ENCODE data around the gene KRTAP10-3. TPM values are rescaled to one million over a fixed set of nuclear protein-coding genes. Genes with fewer than 3 reads are reported as not detected.

The KRTAP10-3 gene
- total RNA-seq, 3 donors from 2014 or later (not counting 1 experiment from before 2014, with no cell fraction given), result not detected

GRCh38 chr21:44533121-44533890 is 25.3 kb downstream of the KRTAP10-3 start:
- 91% methylated on average over 37 of the region's 37 CpGs for WGBS (ENCODE audit: insufficient coverage)
- H3K4me3 Mint-ChIP-seq, result no peak overlapping the region
- peaks cover 0 to 5% of the 10 kb centered on the region in 2 donors for H3K4me1 Mint-ChIP-seq
- DNase-seq (no peak), ATAC-seq (no peak)
- no peak overlapping the region for H3K27ac ChIP-seq (ENCODE audit: low read length)
- no peak for TF ChIP-seq CTCF (IDR thresholded peaks at IDR 0.05)
- H3K9me3 ChIP-seq (ENCODE audit: control insufficient read depth, insufficient read depth, low read length), result no peaks in the 10 kb centered on the region
- H3K27me3 ChIP-seq (ENCODE audit: control insufficient read depth, insufficient read depth, low read length), result no peaks in the 10 kb centered on the region
- no peaks in the 10 kb centered on the region for H3K9me3 Mint-ChIP-seq
- peaks cover 0 to 2% of the 10 kb centered on the region in 2 donors for H3K27me3 Mint-ChIP-seq (ENCODE audit: low read depth in 2 of 2)
- no peaks in the 10 kb centered on the region for H3K4me1 ChIP-seq (ENCODE audit: control insufficient read depth, insufficient read depth, low read length)
- no peak overlapping the region for H3K4me3 ChIP-seq (ENCODE audit: low read length)
- no peak overlapping the region for H3K27ac Mint-ChIP-seq
- H3K36me3 ChIP-seq (ENCODE audit: control insufficient read depth, insufficient read depth, low read length), result no peaks in the 10 kb centered on the region
- intact Hi-C loops (cut with micrococcal nuclease), result no loop called here
- no peaks in the 10 kb centered on the region for H3K36me3 Mint-ChIP-seq

DNA sequence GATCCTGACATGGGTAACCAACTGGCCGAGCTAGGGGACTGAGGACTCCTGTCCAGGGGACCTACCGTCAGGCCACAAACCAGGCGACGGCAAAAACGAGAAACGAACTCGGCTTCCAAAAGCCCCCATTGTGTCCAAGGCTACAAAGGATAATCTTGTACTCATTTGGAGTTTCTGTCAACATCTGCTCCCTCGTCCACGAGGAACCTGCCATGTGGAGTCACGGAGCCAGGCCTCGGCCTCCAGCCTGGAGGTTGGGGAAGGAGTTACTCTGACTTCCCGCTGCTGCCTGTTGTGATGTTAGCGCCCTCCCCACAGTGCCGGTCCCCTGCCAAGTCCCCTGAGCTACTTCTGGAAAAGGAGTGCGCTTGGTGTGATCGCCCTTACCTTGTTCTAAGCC is 25.9 kb downstream of the KRTAP10-3 start:
- Mint-ChIP-seq H3K4me1 (peaks cover 0 to 5% of the 10 kb centered on the region in 2 donors), H3K27me3 (ENCODE audit: low read depth in 2 of 2) (peaks cover 0 to 2% of the 10 kb centered on the region in 2 donors), H3K4me3 (no peak overlapping the region), H3K27ac (no peak overlapping the region), H3K36me3 (no peaks in the 10 kb centered on the region), H3K9me3 (no peaks in the 10 kb centered on the region)
- Histone ChIP-seq H3K27me3 (ENCODE audit: control insufficient read depth, insufficient read depth, low read length) (no peaks in the 10 kb centered on the region), H3K4me3 (ENCODE audit: low read length) (no peak overlapping the region), H3K4me1 (ENCODE audit: control insufficient read depth, insufficient read depth, low read length) (no peaks in the 10 kb centered on the region), H3K36me3 (ENCODE audit: control insufficient read depth, insufficient read depth, low read length) (no peaks in the 10 kb centered on the region), H3K27ac (ENCODE audit: low read length) (no peak overlapping the region), H3K9me3 (ENCODE audit: control insufficient read depth, insufficient read depth, low read length) (no peaks in the 10 kb centered on the region)
- intact Hi-C loops (cut with micrococcal nuclease), result no loop called here
- ATAC-seq (no peak), DNase-seq (no peak)
- WGBS (ENCODE audit: insufficient coverage), result 94% methylated on average over 16 of the region's 16 CpGs
- TF ChIP-seq CTCF (IDR thresholded peaks at IDR 0.05), result no peak

DNA sequence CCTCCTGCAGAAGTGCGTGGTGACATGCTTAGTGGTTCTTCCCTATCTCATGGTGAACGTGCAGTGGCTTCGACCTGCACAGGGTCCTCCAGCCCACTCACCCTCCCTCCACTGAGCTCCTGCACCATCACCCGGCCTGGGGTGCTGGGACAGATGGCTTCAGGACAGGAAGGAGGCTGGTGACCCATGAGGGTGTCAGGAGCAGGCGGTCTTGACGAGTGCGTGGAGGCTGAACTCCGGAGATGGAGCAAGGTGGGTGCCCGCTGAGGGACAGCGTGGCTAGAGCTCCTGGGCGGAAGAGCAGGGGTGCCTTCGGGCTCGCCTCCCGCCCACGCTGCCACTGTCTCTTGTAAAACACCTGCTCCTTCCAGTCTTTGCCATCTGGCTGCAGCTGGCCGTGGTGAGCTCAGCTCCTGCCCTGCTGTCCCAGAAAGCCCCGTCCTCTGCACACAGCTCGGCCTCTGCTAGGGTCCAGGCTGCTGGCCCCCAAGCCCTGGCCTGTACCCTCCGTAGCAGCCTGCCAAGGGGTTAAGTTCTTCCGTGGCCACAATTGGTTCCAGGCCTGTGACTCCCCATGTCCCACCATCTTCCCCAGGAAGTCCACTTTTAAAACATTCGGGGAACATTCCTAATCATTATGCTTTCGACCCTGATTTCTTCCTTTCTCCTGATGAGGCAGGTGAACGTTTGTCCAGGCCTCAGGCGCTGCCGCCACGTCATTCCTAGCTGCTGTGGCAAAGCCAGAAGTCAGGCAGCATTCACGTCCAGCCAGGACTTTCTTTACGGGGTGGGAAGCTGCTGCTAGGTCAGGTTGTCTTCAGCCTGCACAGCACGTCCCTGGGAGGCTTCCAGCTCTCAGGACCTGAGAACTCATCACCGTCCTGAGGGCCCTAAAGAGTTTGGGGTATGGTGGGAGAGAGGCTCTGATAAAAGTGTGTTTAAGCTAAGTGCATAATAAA is 26.7 kb downstream of the KRTAP10-3 start:
- Histone ChIP-seq H3K36me3 (ENCODE audit: control insufficient read depth, insufficient read depth, low read length) (no peaks in the 10 kb centered on the region), H3K4me3 (ENCODE audit: low read length) (no peak overlapping the region), H3K9me3 (ENCODE audit: control insufficient read depth, insufficient read depth, low read length) (no peaks in the 10 kb centered on the region), H3K27me3 (ENCODE audit: control insufficient read depth, insufficient read depth, low read length) (no peaks in the 10 kb centered on the region), H3K4me1 (ENCODE audit: control insufficient read depth, insufficient read depth, low read length) (no peaks in the 10 kb centered on the region), H3K27ac (ENCODE audit: low read length) (no peak overlapping the region)
- ATAC-seq, result no peak
- no peak for DNase-seq
- 83% methylated on average over 30 of the region's 30 CpGs for WGBS (ENCODE audit: insufficient coverage)
- no peak for TF ChIP-seq CTCF (IDR thresholded peaks at IDR 0.05)
- Mint-ChIP-seq H3K4me3 (no peak overlapping the region), H3K27ac (no peak overlapping the region), H3K27me3 (ENCODE audit: low read depth in 2 of 2) (no peaks in the 10 kb centered on the region), H3K9me3 (no peaks in the 10 kb centered on the region), H3K4me1 (peaks cover 0 to 5% of the 10 kb centered on the region in 2 donors), H3K36me3 (no peaks in the 10 kb centered on the region)
- intact Hi-C loops (cut with micrococcal nuclease), result no loop called here

All from natural killer cell (primary cell).